Muscle of arm (tissue), 12 donors: Measurements from ENCODE around the gene DDX31. TPM values are rescaled to one million over a fixed set of nuclear protein-coding genes. Genes with fewer than 3 reads are reported as not detected.
"Not testable (repeated sequence)": the region's sequence is repeated elsewhere in the genome, so short reads cannot be mapped to it uniquely, and the experiment has no call there.

Source experiments
- DNase-seq: peaks from one replicate; pipeline ENCODE4 v3.0.0-alpha.2; 2013
- polyA plus RNA-seq, 12 donors: library from polyadenylated mRNA; unstranded; fragments of 120-200 nt; gene quantifications; one replicate each; pipeline ENCODE4 v1.2.1, GENCODE V29; 2013; ENCODE audit not compliant: insufficient read length in 12 of 12

The DDX31 gene
- polyA plus RNA-seq, 12 donors: 5.4 to 11.5 (median 9.7) TPM; not detected in 1

GRCh38 chr9:132582786-132583583, 86.8 kb downstream of the DDX31 start:
- DNase-seq: no peak

DNA sequence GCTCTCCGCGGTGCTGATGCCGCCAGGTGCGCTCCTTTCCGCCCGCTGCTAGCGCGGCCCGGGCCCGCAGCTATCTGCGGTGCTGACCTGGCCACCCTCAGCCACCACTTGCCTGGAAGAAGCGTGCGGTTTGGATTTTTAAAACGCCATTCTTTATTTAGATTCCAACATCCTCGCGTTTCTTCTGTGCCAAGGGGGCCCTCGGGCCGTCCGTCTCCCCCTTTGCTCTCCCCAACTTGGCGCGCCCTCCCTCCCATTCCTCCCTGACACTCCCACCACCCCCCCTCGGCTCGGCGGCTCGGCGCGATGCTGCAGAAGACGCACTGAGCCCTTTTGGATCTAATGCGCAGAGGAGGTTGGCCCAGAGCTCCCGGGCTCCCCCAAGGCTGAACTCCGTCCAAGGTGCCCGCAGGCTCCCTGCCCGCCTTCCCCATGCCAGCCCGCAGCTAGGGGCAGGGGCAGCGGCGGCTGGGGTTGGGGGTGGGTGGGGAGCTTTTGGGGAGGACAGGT, 87.5 kb downstream of the DDX31 start, which contains the start of gene BARHL1:
Gene BARHL1, plus strand, starts transcription at position 331 of the 510 bp plus-strand sequence. CDS start 192 bp downstream, outside the sequence.
- no peak for DNase-seq

DNA sequence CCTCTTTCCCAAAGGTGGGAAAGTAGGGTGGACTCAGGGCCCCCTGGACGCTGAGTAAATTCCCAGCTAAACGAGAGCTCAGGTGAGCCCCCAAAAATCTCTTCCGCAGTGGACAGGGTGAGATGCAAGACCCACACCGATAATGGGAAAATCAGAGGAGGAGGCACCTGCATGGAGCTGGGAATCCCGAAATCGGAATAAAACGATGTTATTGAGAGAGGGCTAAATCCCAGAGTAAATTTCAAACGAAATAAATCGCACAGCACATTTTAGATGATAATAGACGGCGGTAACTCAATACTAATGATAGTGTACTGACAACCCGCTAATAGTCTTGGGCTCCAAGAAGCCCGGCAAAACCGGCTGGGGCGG, 90.4 kb downstream of the DDX31 start:
- no peak for DNase-seq

DNA sequence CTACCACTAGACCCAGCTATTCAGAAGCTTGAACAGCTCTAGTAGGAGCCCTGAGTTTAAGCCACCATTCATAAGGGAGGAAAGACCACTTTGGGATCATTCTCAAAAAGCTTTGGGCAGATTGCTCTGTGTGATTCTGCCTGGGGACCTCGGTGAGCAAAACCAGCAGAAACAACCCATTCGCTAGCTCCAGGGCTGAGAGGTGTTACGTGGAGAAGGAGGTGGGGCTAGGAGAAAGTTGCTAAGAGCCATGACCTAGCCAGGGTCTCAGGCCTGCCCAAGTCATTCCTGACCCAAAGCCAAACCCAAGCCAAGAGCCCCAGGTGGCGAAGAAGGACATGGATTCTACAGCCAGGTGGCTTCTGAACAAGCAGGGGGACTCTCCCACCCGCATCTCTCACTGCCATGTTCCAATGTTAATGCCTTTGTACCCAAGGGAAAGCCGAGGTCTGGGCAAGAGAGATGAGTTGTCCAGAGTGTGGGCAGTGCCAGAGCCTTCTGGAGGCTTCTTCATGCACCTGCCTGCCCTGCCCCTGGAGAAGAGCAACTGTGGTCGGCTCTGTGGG, 91.3 kb downstream of the DDX31 start:
- no peak for DNase-seq

- DNase-seq: no peak
Observed at GRCh38 chr9:132577119-132577518, 92.7 kb downstream of the DDX31 start.

- DNase-seq: no peak
Observed at GRCh38 chr9:132575811-132576210, 94.0 kb downstream of the DDX31 start.

GRCh38 chr9:132575005-132575609, 94.7 kb downstream of the DDX31 start:
- DNase-seq: peak; percentile 54

DNA sequence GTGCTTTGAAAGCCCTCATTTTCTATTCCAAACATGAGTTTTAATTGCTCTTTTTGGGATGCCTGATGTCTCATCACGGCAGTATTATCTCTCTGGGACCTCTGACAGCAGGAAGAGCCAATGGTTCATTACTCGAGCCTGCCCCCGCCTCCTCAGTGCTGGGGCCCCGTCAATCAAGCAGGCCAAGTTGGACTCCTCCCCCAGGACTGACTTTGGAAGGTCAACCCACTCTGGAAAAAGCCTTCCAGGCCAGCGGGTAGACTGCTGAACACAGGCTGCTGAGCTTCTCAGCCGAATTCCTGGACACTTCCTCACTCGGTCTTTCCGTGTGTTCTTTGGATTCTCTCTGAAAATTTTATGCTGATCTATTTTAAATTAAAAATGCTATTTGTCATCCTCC, 96.9 kb downstream of the DDX31 start:
- DNase-seq: no peak

GRCh38 chr9:132571806-132572600, 97.8 kb downstream of the DDX31 start:
- DNase-seq: no peak

DNA sequence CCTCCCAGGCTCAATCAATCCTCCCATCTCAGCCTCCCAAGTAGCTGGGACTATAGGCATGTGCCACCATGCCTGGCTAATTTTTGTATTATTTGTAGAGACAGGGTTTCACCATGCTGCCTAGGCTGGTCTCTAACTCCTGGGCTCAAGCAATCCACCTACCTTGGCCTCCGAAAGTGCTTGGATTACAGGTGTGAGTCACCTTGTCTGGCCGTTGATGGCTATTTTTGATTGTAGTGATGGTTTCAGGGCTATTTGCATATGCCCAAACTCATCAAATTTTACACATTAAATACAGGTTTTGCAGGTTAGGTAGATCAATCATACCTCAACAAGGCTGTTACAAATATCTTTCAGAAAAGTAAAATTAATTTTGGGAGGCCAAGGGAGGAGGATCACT, 101.0 kb downstream of the DDX31 start:
- not testable (repeated sequence) for DNase-seq

DNA sequence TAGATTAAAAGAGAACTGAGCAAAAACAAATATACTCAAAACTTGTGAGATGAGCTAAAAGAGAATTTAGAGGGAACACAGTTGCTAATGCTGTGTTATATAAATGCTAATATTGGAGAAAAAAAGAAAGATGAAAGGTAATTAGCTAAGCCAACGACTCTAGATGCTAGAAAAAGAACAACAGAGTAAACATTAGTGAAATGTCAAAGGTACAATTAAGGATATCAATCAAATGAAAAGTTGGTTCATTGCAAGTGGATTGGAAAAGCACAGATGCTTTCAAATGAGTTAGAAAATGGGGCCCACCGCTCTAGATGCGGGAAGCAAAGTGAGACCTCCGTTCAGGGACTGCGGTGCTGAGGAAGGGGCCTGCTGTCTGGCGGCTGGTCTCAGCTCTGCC, 105.3 kb downstream of the DDX31 start:
- DNase-seq: no peak

DNA sequence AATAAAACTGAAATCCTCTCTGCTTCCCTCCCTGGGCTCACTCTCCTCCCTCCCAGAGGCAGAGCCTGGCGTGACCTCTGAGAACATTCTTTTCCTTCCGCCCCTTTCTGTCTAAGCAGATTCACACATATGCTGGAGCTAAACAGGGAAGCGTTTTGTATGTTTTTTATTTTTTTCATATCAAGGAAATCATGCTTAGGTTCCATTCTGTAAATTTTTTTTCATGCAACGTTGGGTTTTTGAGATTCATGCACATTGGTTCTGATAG, 107.5 kb downstream of the DDX31 start:
- DNase-seq: no peak

DNA sequence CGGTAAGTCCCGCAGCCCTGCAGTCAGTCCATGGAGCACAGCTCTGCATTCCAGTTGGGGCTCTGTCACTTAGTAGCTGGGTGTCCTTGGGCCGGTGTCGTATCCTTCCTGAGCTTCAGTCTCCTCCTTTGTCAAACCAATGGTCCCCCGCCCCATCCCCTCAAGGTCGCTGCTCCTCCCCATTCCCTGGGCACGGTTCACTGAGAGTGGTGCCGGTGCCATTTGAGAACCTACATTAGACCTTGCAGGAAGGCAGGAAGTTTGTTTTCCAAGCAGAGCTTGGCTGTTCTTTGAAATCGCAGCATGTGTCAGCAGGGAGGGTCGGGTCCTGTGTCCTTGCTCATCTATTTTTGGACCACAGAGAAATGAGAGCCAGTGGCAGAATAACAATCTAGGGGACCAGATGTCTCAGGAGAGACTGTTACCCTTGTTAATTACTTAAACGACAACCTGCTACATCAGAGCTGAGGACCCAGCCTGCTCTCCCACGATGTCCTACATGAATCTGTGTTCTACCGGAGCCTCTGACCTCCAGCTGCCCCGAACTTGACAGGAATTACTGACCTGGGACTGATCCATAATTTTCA, 109.1 kb downstream of the DDX31 start:
- no peak for DNase-seq

- DNase-seq: no peak
Observed at GRCh38 chr9:132559711-132560110, 110.1 kb downstream of the DDX31 start.

DNA sequence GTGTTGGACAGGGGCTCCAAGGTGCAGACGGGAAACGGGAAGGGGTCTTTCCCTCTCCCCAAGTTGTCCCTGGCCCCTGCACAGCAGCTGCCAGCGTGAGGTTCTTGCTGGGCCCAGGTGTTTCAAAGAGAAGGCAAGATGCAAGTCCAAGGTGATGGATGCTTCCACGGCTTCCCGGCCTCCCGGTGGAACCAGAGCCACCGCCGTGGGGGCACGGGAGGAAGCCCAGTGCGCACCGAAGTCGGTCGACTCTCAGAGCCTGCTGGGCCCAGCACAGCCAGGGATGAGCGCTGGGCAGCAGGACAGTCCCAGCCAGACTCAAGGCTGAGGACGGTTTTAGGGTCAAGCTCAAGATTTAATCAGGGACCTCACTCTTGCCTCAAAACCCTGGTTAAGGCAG, 112.6 kb downstream of the DDX31 start:
- DNase-seq: no peak

DNA sequence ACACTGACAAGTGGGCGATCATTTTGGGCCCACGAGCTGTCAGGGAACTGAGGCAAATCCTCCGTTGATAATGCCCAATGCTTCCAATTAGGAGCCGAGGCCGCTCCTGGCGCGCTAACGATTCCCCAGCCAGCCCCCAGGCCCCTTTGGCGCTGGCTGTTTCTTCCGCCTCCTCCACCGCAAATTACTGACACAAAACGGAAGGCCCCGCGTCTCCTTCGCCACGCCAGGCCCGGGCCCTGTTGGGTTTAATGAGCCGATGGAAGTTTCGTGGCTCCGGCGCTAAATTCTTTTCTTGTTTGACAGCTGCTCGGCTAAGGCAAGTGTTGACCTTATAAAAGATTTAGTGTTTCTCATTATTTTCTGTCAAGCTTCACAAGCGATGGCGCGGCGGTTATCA, 113.1 kb downstream of the DDX31 start:
- DNase-seq: no peak

DNA sequence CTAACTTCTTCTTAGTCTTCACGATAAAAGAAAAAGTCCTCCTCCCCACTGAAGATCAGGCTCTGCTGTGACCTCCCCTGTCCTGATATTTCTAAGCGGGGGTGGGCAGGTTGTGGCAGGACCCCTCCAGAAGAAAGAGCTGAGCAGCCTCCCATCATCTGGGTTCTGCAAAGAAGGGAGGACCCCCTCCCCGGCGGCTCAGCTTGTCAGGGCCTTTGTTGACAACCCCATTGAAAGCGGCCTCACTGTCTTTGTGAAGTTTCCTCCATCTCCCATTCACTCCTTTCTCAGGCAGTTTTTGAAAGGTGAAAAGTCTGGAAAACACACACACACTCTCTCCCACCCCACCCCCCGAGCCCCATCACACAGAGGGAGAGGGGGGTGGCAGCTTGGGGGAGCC, 113.5 kb downstream of the DDX31 start:
- no peak for DNase-seq

GRCh38 chr9:132555528-132555927, 114.3 kb downstream of the DDX31 start:
- no peak for DNase-seq

GRCh38 chr9:132554755-132555154, 115.0 kb downstream of the DDX31 start:
- DNase-seq: no peak

- no peak for DNase-seq
Observed at GRCh38 chr9:132552041-132552440, 117.7 kb downstream of the DDX31 start.

GRCh38 chr9:132551556-132551955, 118.2 kb downstream of the DDX31 start:
- DNase-seq: no peak
